Activated T-cell treated with anti-CD3 and anti-CD28 coated beads, Interleukin-2, amount 50 U/mL, for 72 hours (primary cell): ENCODE results near the gene CMTM2. TPM values are rescaled to one million over a fixed set of nuclear protein-coding genes. Genes with fewer than 3 reads are reported as not detected.
"Not testable (repeated sequence)": the region's sequence is repeated elsewhere in the genome, so short reads cannot be mapped to it uniquely, and the experiment has no call there.

Experiments
- ATAC-seq, 2 donors: fragments of 150-1000 bp; cut with Tn5 transposase; replicated peaks in 1 of 2; 2 replicates each; pipeline ENCODE4 v1.10.0; 2021; ENCODE audit warnings: moderate library complexity in 2 of 2, mild to moderate bottlenecking in 1 of 2
- DNase-seq, 2 donors: peaks; one replicate each; pipeline ENCODE4 v3.0.0; 2021 to 2022; ENCODE audit warnings: mixed read lengths in 1 of 2
- H3K27ac Mint-ChIP-seq: one replicate; pipeline ENCODE4 v1.8.0; 2022; ENCODE audit warnings: mild to moderate bottlenecking, moderate library complexity, mixed read lengths
- H3K27me3 Mint-ChIP-seq: one replicate; pipeline ENCODE4 v1.8.0; 2022; ENCODE audit warnings: low read depth, mixed read lengths
- H3K36me3 Mint-ChIP-seq, 2 donors: one replicate each; pipeline ENCODE4 v1.8.0; 2022; ENCODE audit warnings: mixed read lengths in 2 of 2, mild to moderate bottlenecking in 1 of 2; ENCODE audit not compliant: insufficient read depth in 2 of 2
- H3K4me1 Mint-ChIP-seq: one replicate; pipeline ENCODE4 v1.8.0; 2022; ENCODE audit warnings: low read depth, mixed read lengths
- H3K4me3 Mint-ChIP-seq, 2 donors: one replicate each; pipeline ENCODE4 v1.8.0; 2022; ENCODE audit warnings: mild to moderate bottlenecking in 2 of 2, mixed read lengths in 2 of 2, moderate library complexity in 2 of 2
- H3K9me3 Mint-ChIP-seq, 2 donors: one replicate each; pipeline ENCODE4 v1.8.0; 2022; ENCODE audit warnings: mixed read lengths in 2 of 2
- total RNA-seq, 2 donors: library from RNA; stranded (reverse); gene quantifications; one replicate each; pipeline ENCODE4 v1.2.3, GENCODE V29; 2022

The CMTM2 gene
- total RNA-seq, 2 donors from 2014 or later, result 0.31 to 1.2 TPM

DNA sequence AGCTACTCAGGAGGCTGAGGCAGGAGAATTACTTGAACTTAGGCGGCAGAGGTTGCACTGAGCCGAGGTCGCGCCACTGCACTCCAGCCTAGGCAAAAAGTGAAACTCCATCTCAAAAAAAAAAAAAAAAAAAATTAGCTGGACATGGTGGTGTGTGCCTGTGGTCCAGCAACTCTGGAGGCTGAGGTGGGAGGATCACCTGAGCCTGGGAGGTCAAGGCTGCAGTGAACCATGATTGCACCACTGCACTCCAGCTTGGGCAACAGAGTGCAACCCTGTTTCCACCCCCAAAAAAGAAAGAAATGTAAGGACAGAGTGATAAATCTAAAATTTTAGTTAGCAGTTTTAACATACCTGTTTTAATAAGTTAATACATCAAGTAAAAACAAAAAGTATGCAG is 17.3 kb downstream of the CMTM2 start:
- H3K27me3 Mint-ChIP-seq, H3K4me3 Mint-ChIP-seq, ATAC-seq, DNase-seq, H3K9me3 Mint-ChIP-seq, H3K36me3 Mint-ChIP-seq: not testable (repeated sequence)
- Mint-ChIP-seq H3K27ac (peak overlapping the region; percentile 15), H3K4me1 (peaks cover 65% of the 10 kb centered on the region)

DNA sequence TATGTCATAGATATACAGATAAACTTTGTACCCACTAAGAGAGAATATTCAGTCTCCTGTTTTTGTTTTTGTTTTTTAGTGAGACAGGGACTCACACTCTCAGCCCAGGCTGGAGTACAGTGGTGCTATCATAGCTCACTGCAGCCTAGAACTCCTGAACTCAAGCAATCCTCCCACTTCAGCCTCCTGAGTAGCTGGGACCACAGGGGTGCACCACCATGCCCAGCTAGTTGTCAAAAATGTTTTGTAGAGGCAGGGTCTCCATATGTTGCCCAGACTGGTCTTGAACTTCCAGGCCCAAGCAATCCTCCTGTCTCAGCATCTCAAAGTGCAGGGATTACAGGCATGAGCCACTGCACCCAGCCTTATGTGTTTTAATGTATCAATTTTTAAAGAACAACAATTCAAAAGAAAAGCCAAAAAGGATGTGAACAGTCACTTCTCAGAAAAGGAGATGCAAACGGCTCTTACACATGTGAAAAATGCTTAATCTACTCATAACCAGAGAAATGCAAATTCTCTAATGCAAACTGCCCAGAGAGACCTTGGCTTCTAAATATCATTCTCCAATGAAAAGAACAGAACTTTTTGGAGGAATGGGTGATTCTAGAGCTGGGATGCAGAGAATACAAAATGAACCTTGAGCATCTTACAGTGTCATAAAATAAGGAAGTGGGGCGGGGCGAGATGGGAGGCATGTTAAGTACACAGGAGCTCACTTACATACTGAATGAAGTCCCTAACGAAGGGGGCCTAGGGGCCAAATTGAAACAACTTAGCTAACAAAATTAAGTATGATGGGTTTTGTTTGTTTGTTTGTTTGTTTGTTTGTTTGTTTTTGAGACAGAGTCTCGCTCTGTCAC is 18.0 kb downstream of the CMTM2 start:
- H3K4me3 Mint-ChIP-seq, result peak overlapping the region; percentile 40 to 71
- peaks cover 3 to 8% of the 10 kb centered on the region in 2 donors for H3K36me3 Mint-ChIP-seq
- no peak for DNase-seq
- H3K4me1 Mint-ChIP-seq, result peaks cover 61% of the 10 kb centered on the region
- H3K27ac Mint-ChIP-seq, result peak overlapping the region; percentile 30
- peak; percentile 66 to 73 for ATAC-seq
- no peaks in the 10 kb centered on the region for H3K27me3 Mint-ChIP-seq
- peaks cover 2 to 6% of the 10 kb centered on the region in 2 donors for H3K9me3 Mint-ChIP-seq

DNA sequence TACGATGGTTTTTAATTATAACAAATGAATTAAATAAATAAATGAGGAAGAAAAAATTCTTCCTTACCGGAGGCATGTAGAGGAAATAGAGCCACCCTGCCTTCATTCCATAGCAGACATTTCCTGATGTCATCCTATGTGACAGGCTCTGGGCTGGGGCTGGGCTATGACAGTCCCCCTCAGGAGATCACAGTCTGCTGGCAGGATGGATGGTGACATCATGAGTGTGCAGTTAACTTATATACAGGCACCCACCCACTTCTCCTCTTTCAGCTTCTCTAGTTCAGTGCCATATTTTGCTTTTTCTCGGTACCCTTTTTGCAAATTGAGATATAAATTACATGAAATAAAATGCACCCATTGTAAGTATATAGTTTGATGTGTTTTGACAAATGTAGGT is 18.8 kb downstream of the CMTM2 start:
- DNase-seq, result peak in 1 of 2 donors; percentile 27
- Mint-ChIP-seq H3K4me1 (peaks cover 63% of the 10 kb centered on the region), H3K9me3 (peaks cover 2 to 6% of the 10 kb centered on the region in 2 donors), H3K27me3 (no peaks in the 10 kb centered on the region), H3K27ac (peak overlapping the region; percentile 45), H3K36me3 (peaks cover 3 to 8% of the 10 kb centered on the region in 2 donors), H3K4me3 (peak overlapping the region in 1 of 2 donors; percentile 44)
- peak; percentile 60 to 73 for ATAC-seq

DNA sequence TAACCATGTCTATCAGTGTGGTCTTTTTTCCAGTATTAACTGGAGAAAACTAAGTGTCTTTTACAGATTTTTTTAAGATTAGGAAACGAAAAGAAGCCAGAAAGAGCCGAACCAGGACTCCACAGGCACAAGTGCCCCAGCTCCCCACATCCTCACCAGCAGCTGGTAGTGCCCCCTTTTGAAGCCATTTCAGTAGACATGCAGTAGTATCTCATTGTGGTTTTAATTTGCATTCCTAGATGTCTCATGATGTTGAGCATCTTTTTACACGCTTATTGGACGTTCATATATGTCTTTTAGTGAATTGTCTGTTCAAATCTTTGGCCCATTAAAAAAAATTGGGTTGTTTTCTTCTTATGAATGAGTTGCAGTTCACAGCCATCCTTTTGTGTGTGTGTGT is 20.5 kb downstream of the CMTM2 start:
- ATAC-seq (no peak), DNase-seq (no peak)
- Mint-ChIP-seq H3K27me3 (no peaks in the 10 kb centered on the region), H3K4me3 (peak overlapping the region; percentile 18 to 39), H3K36me3 (peaks cover 5 to 11% of the 10 kb centered on the region in 2 donors), H3K27ac (peak overlapping the region; percentile 35), H3K9me3 (peaks cover 2 to 6% of the 10 kb centered on the region in 2 donors), H3K4me1 (peaks cover 59% of the 10 kb centered on the region)

DNA sequence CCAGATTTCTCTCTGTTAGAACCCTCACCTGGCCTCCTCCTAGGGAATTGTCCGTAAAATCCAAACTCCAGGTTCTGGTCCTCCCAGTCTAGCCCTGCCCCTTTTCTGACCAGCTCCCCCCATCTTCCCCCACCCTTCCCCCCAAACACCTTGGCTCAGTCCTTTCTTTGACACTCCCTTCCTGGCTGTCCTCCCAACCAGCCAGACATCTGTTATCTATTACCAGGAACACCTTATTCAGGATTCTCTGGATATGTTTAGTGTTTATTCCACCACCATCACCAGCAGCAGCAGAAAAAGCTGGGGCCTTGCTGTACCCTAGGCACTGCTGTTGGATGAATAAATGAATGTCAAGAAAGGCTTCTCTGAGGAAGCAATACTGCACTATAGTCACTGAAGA is 21.2 kb downstream of the CMTM2 start:
- peaks cover 5 to 11% of the 10 kb centered on the region in 2 donors for H3K36me3 Mint-ChIP-seq
- H3K4me3 Mint-ChIP-seq, result no peak overlapping the region
- peak overlapping the region; percentile 12 for H3K27ac Mint-ChIP-seq
- peaks cover 56% of the 10 kb centered on the region for H3K4me1 Mint-ChIP-seq
- no peaks in the 10 kb centered on the region for H3K27me3 Mint-ChIP-seq
- H3K9me3 Mint-ChIP-seq, result peaks cover 2 to 6% of the 10 kb centered on the region in 2 donors
- no peak for ATAC-seq
- DNase-seq, result no peak

DNA sequence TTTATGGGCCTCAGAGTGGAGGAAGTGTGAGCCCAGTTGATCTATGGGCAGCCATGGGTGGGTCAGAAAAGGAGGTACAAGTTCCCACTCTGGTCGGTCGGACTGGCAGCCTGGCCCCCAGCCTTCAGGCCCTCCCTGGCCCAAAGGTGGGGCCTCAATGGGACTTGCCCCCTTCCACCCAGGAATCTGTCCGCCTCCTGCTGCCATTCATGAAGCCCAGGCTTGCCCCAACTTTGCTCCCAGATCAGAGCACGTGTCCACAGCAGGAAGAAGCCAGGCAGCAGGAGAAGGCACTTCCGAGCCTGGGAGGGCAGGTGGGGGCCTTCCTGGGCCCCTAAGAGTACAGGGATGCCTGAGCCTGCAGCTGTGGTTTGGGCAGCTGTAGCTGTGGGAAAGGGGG is 22.2 kb downstream of the CMTM2 start:
- Mint-ChIP-seq H3K9me3 (peaks cover 2 to 6% of the 10 kb centered on the region in 2 donors), H3K27ac (no peak overlapping the region), H3K4me1 (peaks cover 58% of the 10 kb centered on the region), H3K4me3 (no peak overlapping the region), H3K36me3 (peaks cover 5 to 11% of the 10 kb centered on the region in 2 donors), H3K27me3 (no peaks in the 10 kb centered on the region)
- no peak for ATAC-seq
- no peak for DNase-seq

DNA sequence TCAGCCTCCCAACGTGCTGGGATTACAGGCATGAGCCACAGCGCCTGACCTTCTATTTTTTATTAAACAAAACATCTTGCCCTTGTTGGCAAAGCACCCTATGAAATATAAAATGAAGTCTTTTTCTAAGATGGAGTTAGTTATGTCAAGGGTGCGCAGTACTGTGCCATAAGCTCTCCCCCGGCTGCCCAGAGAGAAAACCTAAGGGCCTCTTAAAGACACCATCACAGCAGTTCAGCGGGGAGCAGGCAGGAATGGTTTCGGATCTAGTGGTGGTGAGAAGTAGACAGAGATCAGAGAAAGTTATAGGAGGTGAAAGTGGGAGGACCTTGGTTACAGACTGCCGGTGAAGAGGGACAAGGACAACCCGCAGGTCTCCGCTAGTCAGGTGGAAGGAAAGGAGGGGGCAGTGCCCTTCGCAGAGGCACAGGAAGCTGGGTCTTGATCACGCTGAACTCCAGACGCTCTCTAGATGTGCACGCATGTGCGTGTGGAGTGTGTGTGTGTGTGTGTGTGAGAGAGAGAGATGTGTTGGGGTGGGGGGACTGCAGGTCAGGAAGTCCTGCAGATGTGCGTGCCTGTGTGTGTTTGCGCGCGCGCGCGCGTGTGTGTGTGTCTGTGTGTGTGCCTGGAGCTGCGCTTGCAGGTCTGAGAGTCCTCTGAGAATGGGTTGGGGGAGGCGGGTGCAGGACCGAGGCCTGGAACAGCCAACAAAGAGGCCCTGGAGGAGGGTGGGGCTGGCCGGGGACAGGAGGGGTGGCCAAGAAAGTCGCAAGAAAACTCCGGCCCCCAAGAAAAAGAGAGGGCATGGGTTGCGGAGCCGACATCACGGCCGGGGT is 24.5 kb downstream of the CMTM2 start:
- peak; percentile 64 to 67 for ATAC-seq
- peaks cover 5 to 12% of the 10 kb centered on the region in 2 donors for H3K36me3 Mint-ChIP-seq
- peak overlapping the region; percentile 64 for H3K27ac Mint-ChIP-seq
- DNase-seq, result peak; percentile 71 to 72
- peaks cover 2 to 6% of the 10 kb centered on the region in 2 donors for H3K9me3 Mint-ChIP-seq
- H3K4me3 Mint-ChIP-seq, result peak overlapping the region; percentile 71 to 95
- no peaks in the 10 kb centered on the region for H3K27me3 Mint-ChIP-seq
- H3K4me1 Mint-ChIP-seq, result peaks cover 64% of the 10 kb centered on the region

DNA sequence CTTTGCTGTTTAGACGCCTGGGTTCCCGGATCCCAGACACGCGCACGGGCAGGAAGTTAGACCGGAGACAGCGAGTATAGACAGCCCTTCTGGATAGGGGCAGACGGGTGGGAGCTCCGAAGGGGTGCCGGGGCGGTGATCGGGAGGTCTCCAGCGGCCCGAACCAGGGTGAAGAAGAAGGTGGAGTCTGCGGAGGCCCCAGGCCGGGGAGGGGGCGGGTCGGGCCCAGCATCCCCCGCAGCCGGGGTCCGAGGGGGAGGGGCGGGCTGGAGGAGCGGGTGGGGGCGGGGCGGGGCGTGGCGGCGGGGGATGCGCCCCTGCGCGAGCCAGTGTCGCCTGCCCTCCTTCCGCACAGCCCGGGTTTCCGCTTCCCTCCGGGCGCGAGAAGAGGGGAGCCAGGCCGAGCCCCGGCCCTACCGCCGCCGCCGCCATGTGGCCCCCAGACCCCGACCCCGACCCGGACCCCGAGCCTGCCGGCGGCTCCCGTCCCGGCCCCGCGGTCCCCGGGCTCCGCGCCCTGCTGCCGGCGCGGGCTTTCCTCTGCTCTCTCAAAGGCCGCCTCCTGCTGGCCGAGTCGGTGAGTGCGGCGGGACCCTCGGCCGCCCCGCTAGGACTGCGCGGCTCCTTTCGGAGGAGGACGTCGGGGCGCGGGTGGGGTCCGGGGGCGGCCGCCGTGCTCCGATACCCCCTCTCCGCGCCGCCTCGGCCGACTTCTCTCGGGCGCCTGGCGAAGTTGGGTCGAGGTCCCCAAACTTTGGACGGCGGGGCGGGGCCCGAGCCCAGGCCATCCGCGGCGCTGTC is 25.3 kb downstream of the CMTM2 start, which contains the start of gene CMTM3:
Gene CMTM3 (plus strand): TSS at position 329 of the 801 bp plus-strand sequence. CDS start 102 bp downstream, at position 431.
- Mint-ChIP-seq H3K36me3 (peaks cover 5 to 12% of the 10 kb centered on the region in 2 donors), H3K4me1 (peaks cover 63% of the 10 kb centered on the region), H3K4me3 (peak within 1 kb of the TSS; percentile 75 to 95), H3K27ac (peak within 1 kb of the TSS; percentile 64), H3K9me3 (peaks cover 2 to 6% of the 10 kb centered on the region in 2 donors), H3K27me3 (no peaks in the 10 kb centered on the region)
- ATAC-seq, result peak; percentile 62 to 71
- peak; percentile 82 to 83 for DNase-seq

DNA sequence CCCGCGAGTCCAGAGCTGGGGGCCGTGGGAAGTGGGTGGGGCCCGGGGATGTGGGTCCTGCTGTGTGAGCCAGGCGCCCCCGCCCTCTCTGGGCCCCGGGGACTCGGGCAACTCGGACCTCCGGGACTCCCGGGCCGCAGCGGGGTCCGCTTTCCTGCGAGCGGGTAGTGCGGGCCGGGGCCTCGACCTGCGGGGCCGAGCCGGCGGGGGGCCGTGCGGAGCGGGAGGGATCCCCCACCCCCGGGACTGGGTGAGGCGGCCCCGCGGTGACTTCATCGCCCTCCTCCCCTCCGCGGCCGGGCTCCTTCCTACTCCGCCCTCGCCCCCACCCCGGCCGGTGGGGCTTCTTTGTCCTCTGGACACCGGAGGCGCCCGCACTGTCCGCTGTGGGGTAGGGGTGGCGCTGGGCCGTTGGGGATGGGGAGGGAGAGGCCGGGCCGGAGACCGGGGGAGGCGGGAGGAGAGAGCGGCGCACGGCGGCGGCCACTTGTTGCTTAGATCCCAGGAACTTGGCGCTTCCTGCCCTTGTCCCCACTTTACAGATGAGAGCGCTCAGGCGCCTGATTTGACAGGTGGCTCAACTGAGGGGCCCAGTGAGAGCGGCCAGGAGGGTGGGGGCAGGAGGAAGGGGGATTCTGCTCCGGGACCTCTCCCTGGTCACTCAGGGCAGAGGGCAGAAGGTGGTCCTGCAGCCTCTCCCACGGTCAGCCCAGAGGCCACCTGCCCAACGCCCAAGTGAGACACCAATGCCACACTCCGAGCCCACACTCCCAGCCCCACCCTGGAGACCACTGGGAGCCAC is 26.1 kb downstream of the CMTM2 start:
- Mint-ChIP-seq H3K36me3 (peaks cover 13% of the 10 kb centered on the region in 2 donors), H3K27ac (peak overlapping the region; percentile 59), H3K4me3 (peak overlapping the region; percentile 75 to 76), H3K4me1 (peaks cover 62% of the 10 kb centered on the region), H3K27me3 (no peaks in the 10 kb centered on the region), H3K9me3 (peaks cover 2 to 6% of the 10 kb centered on the region in 2 donors)
- peak; percentile 34 to 43 for ATAC-seq
- peak; percentile 65 to 71 for DNase-seq

DNA sequence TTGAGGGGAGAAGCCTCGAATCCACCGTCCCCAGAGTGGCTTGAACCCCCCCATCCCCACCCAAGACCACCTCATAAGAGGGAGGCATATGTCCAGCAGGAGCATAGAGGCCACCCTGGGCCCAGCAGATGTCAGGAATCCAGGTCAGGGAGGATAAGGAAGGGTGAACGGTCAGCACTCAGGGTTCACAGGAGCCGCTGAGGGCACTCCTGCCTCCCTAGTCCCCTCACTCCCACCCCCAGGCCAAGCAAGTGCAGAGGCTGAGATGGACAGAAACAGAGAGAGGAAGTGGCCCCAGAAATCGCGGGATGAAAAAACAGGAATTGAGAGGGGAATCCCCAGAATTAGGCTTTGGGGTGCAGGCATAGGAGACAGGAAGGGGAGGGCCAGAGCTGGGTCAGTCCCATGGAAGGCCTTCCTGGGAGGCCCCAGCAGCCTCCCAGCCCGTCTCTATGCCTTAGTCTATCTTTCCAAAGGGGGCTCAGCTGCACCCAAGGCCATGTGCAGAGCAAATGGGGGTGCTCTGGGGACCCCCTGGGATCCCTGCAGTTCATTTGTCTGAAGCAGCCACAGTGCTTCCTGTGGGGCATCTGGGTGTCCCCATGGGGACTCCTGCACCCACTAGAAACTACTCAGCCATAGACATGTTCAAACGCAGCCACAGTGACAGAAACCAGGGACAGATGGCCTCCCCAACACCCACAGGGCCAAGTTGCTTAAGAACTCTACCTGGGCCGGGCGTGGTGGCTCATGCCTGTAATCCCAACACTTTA is 26.9 kb downstream of the CMTM2 start:
- H3K4me3 Mint-ChIP-seq, result peak overlapping the region; percentile 75 to 76
- H3K4me1 Mint-ChIP-seq, result peaks cover 55% of the 10 kb centered on the region
- no peaks in the 10 kb centered on the region for H3K27me3 Mint-ChIP-seq
- H3K27ac Mint-ChIP-seq, result peak overlapping the region; percentile 94
- DNase-seq (no peak), ATAC-seq (no peak)
- peaks cover 6 to 11% of the 10 kb centered on the region in 2 donors for H3K36me3 Mint-ChIP-seq
- H3K9me3 Mint-ChIP-seq, result no peaks in the 10 kb centered on the region
